Activated CD4-positive, alpha-beta memory T cell treated with anti-CD3 and anti-CD28 coated beads, Interleukin-2, amount 10 ng/mL, durations not matched to agents 7 days and 5 days (primary cell): ENCODE measurements around the gene LRRC74B. TPM values are rescaled to one million over a fixed set of nuclear protein-coding genes. Genes with fewer than 3 reads are reported as not detected.

ENCODE experiments used
- CTCF ChIA-PET: fragments of 350-600 bp; sonication (Branson Sonifier 250); formaldehyde crosslinking; loops from one replicate; lab custom pipeline; 2021; ENCODE audit warnings: antibody characterized with exemption, inconsistent platforms; lab: Charles Lee
- POLR2A ChIA-PET: fragments of 350-600 bp; sonication (Branson Sonifier 250); formaldehyde crosslinking; loops from one replicate; lab custom pipeline; 2021; ENCODE audit warnings: antibody characterized with exemption; lab: Charles Lee
- DNase-seq: peaks from one replicate; pipeline ENCODE4 v3.0.0-alpha.2; 2020
- H3K27ac Mint-ChIP-seq: one replicate; pipeline ENCODE4 v1.8.0; 2021; ENCODE audit warnings: mild to moderate bottlenecking, mixed read lengths
- H3K27me3 Mint-ChIP-seq: one replicate; pipeline ENCODE4 v1.8.0; 2021; ENCODE audit warnings: mixed read lengths
- H3K36me3 Mint-ChIP-seq: one replicate; pipeline ENCODE4 v1.8.0; 2021; ENCODE audit warnings: low read depth, mixed read lengths
- H3K4me1 Mint-ChIP-seq: one replicate; pipeline ENCODE4 v1.8.0; 2021; ENCODE audit warnings: mixed read lengths
- H3K4me3 Mint-ChIP-seq: one replicate; pipeline ENCODE4 v1.8.0; 2021; ENCODE audit warnings: mild to moderate bottlenecking, mixed read lengths
- H3K9me3 Mint-ChIP-seq: one replicate; pipeline ENCODE4 v1.8.0; 2021; ENCODE audit warnings: mixed read lengths
- total RNA-seq, 2 experiments: library from RNA; stranded (reverse); gene quantifications; one replicate each; pipeline ENCODE4 v1.2.3, GENCODE V29; 2021

LRRC74B gene, protein sequence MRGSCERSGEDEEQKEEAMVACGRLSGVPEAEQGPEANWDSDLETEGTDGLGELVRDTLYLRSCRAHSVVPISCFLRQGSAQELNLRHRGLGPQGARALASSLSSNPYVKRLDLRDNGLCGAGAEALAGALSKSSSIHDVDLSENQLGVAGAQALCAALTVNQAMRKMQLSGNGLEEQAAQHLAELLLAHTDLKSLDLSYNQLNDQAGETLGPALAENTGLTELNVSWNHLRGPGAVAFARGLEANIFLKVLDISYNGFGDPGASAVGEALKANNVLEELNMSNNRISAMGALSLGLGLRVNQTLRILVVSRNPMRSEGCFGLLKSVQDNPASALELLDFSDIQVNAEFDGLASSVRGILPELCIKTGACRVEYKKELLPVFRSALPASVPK
- not detected for total RNA-seq

DNA sequence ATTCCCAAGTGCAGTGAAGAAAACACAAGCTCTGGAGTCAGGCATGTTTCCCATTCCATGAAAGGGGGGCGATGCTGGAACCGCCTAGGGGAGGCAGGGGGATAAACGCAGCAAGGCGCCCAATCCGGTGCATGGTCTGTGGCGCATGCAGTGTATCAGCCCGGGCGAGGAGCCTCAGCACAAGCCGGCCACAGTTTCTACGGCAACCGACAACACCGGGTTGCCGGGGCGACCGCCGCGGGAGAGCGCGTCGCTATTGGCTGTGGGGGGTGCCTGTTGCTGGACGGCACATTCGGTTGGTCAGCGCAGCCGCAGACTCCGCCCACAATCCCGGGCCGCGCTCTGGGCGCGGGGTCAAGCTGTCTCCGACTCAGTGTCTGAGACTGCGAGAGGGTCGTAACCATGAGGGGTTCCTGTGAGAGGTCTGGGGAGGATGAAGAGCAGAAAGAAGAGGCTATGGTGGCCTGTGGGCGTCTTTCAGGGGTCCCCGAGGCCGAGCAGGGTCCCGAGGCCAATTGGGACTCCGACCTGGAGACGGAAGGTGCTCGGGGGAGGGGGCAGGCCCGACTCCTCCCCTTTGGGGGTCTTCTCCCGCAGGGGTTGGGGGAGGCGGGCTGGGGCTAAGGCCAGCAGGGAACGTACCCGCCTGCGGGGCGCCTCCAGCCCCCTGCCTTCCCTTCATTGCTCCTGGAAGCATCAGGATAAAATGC, at the start of gene LRRC74B:
TSS of gene LRRC74B (plus strand) at position 362 of the 710 bp plus-strand sequence. CDS start at position 403, 41 bp downstream.
- Mint-ChIP-seq H3K4me3 (no peak within 1 kb of the TSS), H3K36me3 (no peaks in the 10 kb centered on the region), H3K27ac (no peak within 1 kb of the TSS), H3K9me3 (no peaks in the 10 kb centered on the region), H3K4me1 (peaks cover 30% of the 10 kb centered on the region), H3K27me3 (peaks cover 19% of the 10 kb centered on the region)
- ChIA-PET CTCF (no interaction called here), POLR2A (interaction anchor here (1.4 kb wide), 1 partner anchor 9 kb away, joined by 4 read pairs; no protein-coding TSS in a partner anchor)
- DNase-seq, result peak; percentile 78

DNA sequence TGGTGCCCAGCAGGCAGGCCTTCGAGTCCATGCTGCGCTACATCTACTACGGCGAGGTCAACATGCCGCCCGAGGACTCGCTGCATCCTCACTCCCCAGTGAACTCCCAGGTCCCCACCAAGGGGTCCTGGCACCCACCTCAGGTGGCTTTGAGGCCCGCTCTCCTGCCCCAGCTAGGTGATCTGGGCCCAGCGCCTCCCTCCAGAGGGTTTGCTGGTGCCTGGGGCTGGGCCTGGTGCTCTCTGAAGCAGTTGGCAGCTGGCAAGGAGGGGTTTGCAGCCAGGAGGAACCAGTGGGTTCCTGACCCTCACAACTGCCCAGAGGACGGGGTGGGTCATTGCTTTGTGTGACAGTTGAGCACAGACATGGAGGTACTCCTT, 49.7 kb upstream of the LRRC74B start:
- Mint-ChIP-seq H3K27ac (no peak overlapping the region), H3K27me3 (no peaks in the 10 kb centered on the region), H3K36me3 (peaks cover 17% of the 10 kb centered on the region), H3K9me3 (no peaks in the 10 kb centered on the region), H3K4me1 (peaks cover 13% of the 10 kb centered on the region), H3K4me3 (no peak overlapping the region)
- ChIA-PET POLR2A (no interaction called here), CTCF (no interaction called here)
- DNase-seq, result no peak

DNA sequence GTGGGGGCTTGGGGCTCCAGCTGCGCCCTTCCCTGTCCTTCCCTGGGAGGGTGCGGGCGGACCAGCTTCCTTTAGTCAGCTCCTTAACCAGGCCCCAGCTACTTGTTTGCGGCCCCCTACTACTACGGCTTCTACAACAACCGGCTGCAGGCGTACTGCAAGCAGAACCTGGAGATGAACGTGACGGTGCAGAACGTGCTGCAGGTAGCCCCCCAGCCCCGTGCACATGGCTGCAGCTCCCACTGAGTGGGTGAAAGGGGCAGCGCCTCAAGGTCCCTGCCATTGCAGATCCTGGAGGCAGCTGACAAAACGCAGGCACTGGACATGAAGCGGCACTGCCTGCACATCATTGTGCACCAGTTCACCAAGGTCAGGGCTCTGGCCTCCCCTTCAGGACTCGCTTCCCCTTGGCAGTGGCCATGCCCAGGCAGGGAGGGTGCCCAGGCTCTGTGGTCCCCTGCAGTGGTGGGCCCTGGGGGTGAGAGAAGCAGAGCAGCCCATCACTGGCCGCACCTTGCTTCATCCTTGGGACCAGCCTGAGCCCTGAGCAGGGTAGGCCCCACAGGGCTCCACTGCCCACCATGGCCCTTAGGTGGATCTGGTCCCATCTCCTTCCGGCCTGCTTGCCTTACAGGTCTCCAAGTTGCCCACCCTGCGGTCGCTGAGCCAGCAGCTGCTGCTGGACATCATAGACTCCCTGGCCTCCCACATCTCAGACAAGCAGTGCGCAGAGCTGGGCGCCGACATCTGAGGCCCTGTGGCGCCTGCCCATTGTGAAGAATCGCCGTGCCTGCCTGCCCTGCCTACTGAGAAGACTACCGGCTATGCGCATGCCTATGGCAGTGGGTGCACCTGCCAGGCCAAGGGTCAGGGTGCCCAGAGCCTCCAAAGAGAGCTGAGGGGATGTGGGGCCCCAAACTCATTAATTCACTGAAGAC, 48.9 kb upstream of the LRRC74B start:
- DNase-seq, result no peak
- ChIA-PET CTCF (no interaction called here), POLR2A (no interaction called here)
- Mint-ChIP-seq H3K27ac (no peak overlapping the region), H3K4me3 (no peak overlapping the region), H3K27me3 (no peaks in the 10 kb centered on the region), H3K9me3 (no peaks in the 10 kb centered on the region), H3K36me3 (peaks cover 20% of the 10 kb centered on the region), H3K4me1 (peaks cover 19% of the 10 kb centered on the region)

DNA sequence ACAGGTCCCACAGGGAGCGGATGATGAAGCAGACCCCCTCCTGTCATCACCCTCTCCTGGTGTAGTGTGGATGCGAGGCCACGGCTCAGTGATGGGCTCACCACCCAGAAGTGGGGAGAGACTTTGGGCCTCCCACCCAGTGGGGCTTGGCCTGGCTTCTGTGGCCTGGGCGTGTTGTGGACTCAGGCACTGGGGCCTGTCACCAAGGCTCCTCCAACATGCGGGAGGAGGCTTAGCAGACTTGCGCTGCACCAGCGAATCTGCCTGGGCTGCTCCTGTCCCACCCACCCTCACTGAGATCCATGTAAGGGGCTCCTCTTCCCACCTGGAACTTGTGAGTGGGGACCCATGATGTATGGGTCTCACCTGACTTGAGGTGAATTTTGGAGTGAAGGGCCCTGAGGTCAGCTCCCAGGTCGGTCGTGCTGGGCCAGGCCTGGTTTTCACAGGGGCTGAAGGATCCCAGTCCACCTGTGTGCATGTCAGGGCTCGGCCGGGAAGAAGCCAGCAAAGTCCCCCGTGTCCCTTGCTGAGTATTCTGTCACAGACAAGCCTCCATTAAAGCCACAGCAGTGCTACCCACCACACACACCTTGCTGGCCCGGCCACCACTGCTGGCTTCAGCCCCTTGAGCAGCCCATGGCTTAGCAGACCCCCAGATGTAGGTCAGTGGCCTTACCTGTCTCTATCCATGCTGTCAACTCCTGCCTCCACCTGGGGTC, 48.0 kb upstream of the LRRC74B start:
- no peak for DNase-seq
- H3K9me3 Mint-ChIP-seq, result no peaks in the 10 kb centered on the region
- no peaks in the 10 kb centered on the region for H3K27me3 Mint-ChIP-seq
- ChIA-PET POLR2A (no interaction called here), CTCF (no interaction called here)
- H3K4me1 Mint-ChIP-seq, result peaks cover 21% of the 10 kb centered on the region
- no peak overlapping the region for H3K27ac Mint-ChIP-seq
- peaks cover 20% of the 10 kb centered on the region for H3K36me3 Mint-ChIP-seq
- no peak overlapping the region for H3K4me3 Mint-ChIP-seq

DNA sequence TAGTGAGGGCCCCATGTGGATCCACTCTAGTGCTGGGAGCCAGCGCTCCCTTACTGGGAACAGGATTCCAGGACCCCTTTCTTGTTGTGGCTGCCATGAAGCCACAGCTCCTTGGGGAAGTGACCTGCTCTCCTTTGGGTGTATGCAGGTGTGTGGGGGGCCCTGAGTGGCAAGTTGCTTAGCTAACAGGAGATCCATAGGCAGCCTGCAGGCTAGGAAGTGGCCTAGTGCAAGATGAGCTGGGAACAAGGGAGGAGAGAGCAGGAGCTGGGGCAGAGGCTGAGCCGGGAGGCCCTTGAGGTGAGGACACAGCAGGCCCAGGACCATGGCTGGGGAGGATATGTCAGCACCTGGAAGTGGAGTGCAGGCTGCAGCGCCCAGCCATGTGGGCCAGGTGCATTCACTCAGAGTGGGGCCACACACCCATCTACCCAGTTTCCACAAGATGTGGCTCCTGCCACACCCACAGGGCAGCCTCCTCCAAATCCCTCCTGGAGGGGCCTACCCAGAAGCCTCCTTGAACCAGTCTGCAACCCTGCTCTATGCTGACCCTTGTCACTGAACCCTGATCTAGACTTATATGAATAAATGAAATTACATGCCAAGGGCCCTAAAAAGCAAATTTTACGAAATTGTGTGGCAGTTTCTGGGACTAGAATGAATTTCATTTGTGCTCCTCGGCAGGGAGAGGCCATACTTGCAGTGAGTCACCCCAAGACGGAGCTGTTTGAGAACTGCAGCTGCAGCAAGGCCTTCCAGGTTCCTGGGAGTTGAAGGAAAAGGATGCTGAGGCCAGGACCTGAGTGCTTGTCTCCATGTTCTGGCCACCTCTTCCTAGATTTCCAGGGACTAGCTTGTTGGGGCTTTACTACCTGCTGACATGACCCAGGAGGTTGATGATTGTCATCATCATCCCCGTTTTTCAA, 47.1 kb upstream of the LRRC74B start:
- CTCF ChIA-PET, result no interaction called here
- H3K9me3 Mint-ChIP-seq, result no peaks in the 10 kb centered on the region
- H3K27me3 Mint-ChIP-seq, result no peaks in the 10 kb centered on the region
- H3K36me3 Mint-ChIP-seq, result peaks cover 20% of the 10 kb centered on the region
- no peak for DNase-seq
- H3K4me1 Mint-ChIP-seq, result peaks cover 29% of the 10 kb centered on the region
- H3K4me3 Mint-ChIP-seq, result no peak overlapping the region
- POLR2A ChIA-PET, result interaction anchor here (1.0 to 5.5 kb wide), 4 partner anchors 8 to 16 kb away, joined by 3 to 48 read pairs (median 4); partner anchors contain the start of gene LZTR1
- H3K27ac Mint-ChIP-seq, result no peak overlapping the region

DNA sequence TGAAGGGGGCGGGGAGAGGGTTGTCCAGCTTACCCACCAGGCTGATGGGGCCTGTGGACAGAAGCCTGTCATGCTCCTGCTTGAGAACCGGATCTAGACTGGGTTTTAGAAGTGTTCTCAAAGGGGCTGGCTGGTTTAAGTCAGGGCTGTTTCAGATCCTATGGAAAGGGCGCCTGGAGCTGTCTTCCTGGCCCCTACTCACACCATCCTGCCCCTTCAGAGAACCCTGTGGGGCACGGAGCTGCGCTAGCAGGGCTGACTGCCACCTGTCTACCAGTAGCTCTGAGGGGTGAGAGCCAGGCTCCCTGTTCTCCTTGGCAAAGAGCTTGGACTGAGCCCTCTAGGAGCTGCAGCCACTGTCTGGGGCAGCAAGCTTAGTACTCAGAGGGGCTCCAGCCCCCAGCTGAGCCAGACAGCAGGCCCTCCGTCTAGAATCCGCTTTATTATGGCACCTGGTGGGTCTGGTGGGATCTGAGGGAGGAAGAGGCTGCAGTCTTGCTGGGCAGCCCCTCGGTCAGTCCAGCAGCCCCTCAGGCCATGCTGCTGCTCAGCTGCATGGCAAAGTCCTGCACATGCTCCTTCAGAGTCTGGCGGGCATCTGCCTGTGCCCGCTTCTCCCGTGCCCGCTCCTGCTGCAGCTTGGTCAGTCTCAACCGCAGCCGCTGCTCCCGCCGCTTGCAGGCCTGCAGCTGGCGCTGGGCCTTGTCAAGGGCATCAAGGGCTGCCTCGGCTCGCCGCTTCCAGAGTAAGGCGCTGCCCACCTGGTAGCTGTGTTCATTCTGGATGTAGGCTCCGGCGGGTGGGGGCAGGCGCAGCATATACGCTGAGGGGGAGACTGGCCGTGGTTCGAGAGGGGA, 46.2 kb upstream of the LRRC74B start:
- H3K9me3 Mint-ChIP-seq, result no peaks in the 10 kb centered on the region
- H3K36me3 Mint-ChIP-seq, result peaks cover 20% of the 10 kb centered on the region
- peak overlapping the region; percentile 92 for H3K4me3 Mint-ChIP-seq
- peaks cover 34% of the 10 kb centered on the region for H3K4me1 Mint-ChIP-seq
- no peaks in the 10 kb centered on the region for H3K27me3 Mint-ChIP-seq
- POLR2A ChIA-PET, result interaction anchor here (1.0 to 5.5 kb wide), 6 partner anchors 8 to 82 kb away, joined by 3 to 48 read pairs (median 4); partner anchors contain the start of genes CRKL and LZTR1
- CTCF ChIA-PET, result no interaction called here
- DNase-seq, result no peak
- peak overlapping the region; percentile 29 for H3K27ac Mint-ChIP-seq

DNA sequence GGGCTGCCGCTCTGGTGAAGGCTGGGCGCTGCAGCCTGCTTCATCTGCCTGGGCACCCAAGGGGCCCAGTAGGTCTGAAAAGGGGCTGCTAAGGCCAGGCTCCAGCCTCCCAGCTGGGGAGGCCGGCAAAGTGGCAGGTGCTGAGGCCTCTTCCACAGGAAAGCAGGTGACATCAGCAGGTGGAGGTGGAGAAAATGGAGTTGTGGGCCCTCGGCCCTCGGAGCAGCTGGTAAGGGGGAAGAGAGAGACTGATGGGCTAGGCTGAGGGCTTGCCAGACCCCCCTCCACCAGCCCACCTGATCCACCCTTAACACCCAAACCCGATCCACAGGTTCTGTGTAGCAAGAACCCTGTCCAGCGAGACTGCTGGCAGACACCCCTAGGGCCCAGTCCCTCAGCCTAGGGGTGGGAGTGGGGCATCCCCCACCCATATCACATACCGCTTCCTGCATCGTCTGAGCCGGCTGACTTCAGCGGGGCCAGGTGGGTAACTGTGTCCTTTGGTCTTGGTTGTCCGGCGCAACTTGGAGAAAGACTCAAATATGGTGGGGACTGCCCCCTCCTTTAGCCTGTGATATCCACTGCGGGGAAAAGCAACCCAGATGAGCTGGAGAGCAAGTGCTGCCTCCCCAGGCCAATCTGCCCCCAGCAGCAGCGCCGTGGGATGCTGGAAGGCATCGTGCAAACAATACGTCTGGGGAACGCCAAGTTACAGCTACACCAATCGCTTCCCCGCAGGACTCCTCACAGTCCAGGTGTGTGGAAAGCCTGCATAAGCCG, 45.3 kb upstream of the LRRC74B start:
- Mint-ChIP-seq H3K4me1 (peaks cover 34% of the 10 kb centered on the region), H3K27me3 (no peaks in the 10 kb centered on the region), H3K4me3 (peak overlapping the region; percentile 92), H3K9me3 (no peaks in the 10 kb centered on the region), H3K27ac (peak overlapping the region; percentile 90), H3K36me3 (peaks cover 18% of the 10 kb centered on the region)
- ChIA-PET POLR2A (interaction anchor here (1.0 to 5.5 kb wide), 5 partner anchors 9 to 83 kb away, joined by 4 to 48 read pairs (median 8); partner anchors contain the start of genes CRKL, LZTR1 and P2RX6), CTCF (interaction anchor here (0.7 to 1.4 kb wide), 2 partner anchors 19 to 115 kb away, joined by 3 to 7 read pairs; partner anchors contain the start of gene LZTR1)
- DNase-seq, result no peak

DNA sequence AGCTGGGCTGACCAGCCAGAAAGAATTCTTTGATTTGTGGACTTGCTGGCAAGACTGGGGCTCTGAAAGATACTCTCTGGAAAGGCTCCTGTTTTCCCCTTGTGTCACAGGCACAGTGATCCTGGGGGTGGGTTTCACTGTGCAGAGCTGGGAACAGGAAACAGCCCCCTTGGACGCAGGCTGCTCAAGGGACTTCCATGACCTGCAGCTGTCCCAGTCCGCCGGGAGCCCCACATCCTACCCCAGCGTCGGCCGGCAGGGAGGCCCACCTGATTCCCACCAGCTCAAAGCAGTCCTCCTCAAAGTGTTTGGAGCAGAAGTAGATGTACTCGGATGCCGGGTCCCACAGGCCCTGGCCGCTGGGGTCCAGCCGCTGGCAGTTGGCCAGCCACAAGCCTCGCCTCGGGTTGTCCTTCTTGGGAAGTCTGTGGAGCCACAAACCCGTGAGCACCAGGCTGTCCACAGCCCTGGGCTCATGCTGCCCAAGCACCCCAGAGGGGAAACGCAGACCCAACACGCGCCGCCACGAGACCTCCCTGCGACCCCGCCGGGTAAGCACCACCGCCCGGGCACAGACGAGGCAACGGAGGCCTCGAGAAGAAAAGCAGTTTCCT, 44.7 kb upstream of the LRRC74B start:
- H3K27ac Mint-ChIP-seq, result peak overlapping the region; percentile 90
- H3K27me3 Mint-ChIP-seq, result no peaks in the 10 kb centered on the region
- H3K9me3 Mint-ChIP-seq, result no peaks in the 10 kb centered on the region
- POLR2A ChIA-PET, result interaction anchor here (1.0 to 5.5 kb wide), 5 partner anchors 10 to 83 kb away, joined by 4 to 48 read pairs (median 8); partner anchors contain the start of genes CRKL, LZTR1 and P2RX6
- H3K4me3 Mint-ChIP-seq, result peak overlapping the region; percentile 92
- peaks cover 17% of the 10 kb centered on the region for H3K36me3 Mint-ChIP-seq
- CTCF ChIA-PET, result interaction anchor here (0.7 to 1.4 kb wide), 3 partner anchors 19 to 583 kb away, joined by 3 to 7 read pairs (median 3); partner anchors contain the start of gene LZTR1
- DNase-seq, result no peak
- H3K4me1 Mint-ChIP-seq, result peaks cover 34% of the 10 kb centered on the region

DNA sequence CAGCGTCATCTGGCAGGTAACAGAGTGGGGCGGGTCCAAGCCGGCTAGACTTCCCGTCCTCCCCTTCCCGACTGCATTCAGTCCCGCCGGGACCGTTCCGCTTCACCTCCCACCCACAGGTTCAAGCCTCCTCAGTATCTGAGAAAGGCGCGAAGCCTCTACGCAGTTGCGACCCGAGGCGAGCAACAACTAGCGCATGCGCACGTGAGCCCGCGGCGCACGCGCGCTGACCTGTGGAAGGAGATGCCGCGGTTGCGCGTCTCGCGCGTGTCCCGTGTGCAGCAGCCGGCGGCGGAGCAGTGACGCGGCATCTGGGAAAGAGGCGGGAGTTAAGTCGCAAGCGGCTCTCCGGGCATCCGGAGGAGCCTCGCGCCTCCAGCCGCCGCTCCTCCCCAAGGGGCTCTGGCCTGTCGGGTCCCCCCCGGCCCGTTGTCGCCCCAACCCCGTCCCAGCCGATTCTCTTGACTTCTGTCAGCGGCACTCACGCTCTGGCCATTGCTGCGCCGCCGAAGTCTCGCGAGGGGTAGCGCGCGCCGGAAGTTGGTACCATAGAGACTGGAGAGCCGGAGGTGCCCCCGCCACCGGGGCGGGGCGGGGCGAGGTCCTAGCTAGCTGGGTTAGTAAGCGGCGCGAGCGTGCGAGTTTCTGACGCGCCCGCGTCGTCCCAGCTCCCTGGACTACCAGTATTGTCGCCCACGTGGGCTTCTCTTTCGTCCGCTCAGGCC, 44.0 kb upstream of the LRRC74B start, which contains the start of gene THAP7:
TSS of gene THAP7 (minus strand) at position 518 of the 725 bp plus-strand sequence. CDS start at position 311, 207 bp downstream.
- Mint-ChIP-seq H3K36me3 (peaks cover 17% of the 10 kb centered on the region), H3K4me1 (peaks cover 34% of the 10 kb centered on the region), H3K9me3 (no peaks in the 10 kb centered on the region), H3K4me3 (peak within 1 kb of the TSS; percentile 92), H3K27ac (peak within 1 kb of the TSS; percentile 90), H3K27me3 (no peaks in the 10 kb centered on the region)
- ChIA-PET CTCF (interaction anchor here (0.7 to 1.4 kb wide), 5 partner anchors 20 to 628 kb away, joined by 3 to 7 read pairs (median 3); partner anchors contain the start of genes LZTR1 and YDJC), POLR2A (interaction anchor here (0.7 to 5.5 kb wide), 12 partner anchors 10 to 628 kb away, joined by 3 to 48 read pairs (median 5); partner anchors contain the start of genes CRKL, LZTR1, P2RX6 and YDJC)
- peak; percentile 97 for DNase-seq
